HG02840 (cell line): Measurements from ENCODE around the gene SDHAF3.
"Not testable (repeated sequence)": the region's sequence is repeated elsewhere in the genome, so short reads cannot be mapped to it uniquely, and the experiment has no call there.

ENCODE experiments used
- ATAC-seq: cut with Tn5 transposase; IDR thresholded peaks from one replicate; pipeline ENCODE4 v1.9.1; 2021; ENCODE audit warnings: mild to moderate bottlenecking, moderate library complexity, moderate number of reproducible peaks; ENCODE audit not compliant: unreplicated experiment, low FRiP score

Gene SDHAF3

DNA sequence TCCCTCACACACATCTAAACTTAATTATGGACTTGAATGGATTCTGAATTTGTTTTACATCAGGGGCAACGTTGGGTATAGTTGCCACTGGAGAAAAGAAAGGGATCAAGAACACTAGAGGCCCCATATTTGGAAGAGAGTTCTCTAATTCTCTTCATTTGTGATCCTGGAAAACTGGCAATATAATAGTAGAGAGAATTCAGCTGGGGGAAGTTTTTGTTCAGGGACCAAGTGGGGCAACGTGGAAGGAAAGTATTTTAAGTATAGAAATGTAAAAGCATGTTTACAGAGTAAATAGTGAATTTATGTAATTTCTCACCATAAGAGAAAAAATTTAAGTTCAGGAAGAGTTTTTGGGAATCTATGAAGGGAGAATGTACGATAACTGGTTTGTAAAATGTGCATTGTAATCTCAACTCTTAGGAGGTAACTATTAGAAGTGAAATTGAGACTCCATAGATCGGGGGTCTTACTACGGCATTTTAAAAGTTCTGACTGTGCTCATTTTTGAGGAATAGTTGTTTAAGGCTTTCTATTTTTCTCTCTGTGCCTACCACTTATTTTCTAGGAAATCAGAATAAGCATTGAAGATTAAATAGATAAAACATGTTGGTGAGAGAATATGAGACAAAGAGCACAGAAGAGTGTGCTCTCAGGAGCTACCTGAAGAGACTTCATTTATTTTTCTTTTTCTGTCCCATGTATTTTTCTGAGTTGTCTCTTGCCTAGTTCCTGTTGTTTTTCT is 3.4 kb downstream of the SDHAF3 start:
- no peak for ATAC-seq

GRCh38 chr7:97123115-97123514 is 5.6 kb downstream of the SDHAF3 start:
- ATAC-seq: not testable (repeated sequence)

- no peak for ATAC-seq
Observed at GRCh38 chr7:97126483-97127171, 9.1 kb downstream of the SDHAF3 start.

GRCh38 chr7:97128736-97129135 is 11.2 kb downstream of the SDHAF3 start:
- ATAC-seq: no peak

DNA sequence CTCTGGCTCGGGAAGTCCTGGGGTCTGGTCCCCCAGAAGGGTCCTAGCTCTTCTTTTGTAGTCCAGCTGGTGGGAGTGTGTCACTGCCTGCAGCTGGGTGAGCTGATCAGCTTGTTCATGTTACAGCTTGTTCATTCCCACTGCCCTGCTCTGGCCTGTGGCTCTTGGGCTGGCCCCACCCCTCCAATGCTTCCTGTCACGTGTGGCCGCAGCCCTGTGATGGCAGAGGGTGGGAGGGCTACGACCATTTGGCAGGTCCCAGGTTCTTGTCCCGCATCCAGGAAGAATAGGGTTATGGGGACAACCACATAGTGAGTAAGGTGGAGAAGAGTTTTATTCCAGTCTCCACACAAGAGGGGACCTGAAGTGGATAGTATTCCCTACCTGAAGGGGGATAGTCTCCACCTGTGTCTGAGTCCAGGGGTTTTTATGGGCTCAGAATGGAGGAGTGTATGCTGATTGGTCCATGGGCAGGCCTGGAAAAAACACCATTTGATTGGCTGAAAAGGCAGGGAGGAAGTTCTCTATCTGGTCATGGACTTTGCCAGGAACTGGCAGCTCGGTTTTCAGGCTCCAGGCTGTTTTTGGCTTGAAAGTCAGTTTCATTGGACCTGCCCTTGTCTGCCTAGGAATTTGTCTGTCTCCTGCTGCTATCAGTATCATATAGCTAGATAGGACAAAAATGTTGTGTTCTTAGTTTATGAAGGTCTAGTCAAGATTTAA is 13.1 kb downstream of the SDHAF3 start:
- no peak for ATAC-seq

- no peak for ATAC-seq
Observed at GRCh38 chr7:97133159-97133558, 15.7 kb downstream of the SDHAF3 start.

DNA sequence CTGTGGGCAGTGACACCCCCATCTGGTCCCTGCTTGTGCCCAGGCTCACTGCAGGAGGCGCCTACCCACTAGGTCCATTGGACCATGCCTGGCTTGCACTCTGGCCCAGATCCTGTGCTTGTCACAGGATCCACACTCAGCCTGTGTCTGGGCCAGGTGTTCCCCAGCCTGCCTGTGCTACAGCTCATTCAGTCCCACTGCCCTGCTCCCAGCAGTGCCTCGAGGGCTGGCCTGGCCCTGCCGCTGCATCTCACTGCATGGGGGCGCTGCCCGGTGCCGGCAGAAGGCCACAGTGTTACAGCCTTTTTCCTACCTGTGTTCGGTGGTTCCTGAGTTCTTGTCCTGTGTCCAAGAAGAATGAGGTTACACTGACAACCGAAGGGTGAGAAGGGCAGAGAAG is 21.3 kb downstream of the SDHAF3 start:
- no peak for ATAC-seq

- no peak for ATAC-seq
Observed at GRCh38 chr7:97145068-97145467, 27.6 kb downstream of the SDHAF3 start.

- no peak for ATAC-seq
Observed at GRCh38 chr7:97149843-97150242, 32.3 kb downstream of the SDHAF3 start.

- ATAC-seq: no peak
Observed at GRCh38 chr7:97155897-97156418, 38.5 kb downstream of the SDHAF3 start.

DNA sequence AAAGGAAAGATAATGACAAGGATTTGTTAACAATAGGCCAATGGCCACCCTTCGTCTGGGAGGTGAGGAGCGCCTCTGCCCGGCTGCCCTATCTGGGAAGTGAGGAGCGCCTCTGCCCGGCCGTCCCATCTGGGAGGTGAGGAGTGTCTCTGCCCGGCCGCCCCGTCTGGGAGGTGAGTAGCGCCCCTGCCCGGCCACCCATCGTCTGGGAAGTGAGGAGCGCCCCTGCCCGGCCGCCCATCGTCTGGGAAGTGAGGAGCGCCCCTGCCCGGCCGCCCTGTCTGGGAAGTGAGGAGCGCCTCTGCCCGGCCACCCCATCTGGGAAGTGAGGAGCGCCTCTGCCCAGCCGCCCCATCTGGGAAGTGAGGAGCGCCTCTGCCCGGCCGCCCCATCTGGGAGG is 42.5 kb downstream of the SDHAF3 start:
- not testable (repeated sequence) for ATAC-seq

- not testable (repeated sequence) for ATAC-seq
Observed at GRCh38 chr7:97161609-97162008, 44.1 kb downstream of the SDHAF3 start.

DNA sequence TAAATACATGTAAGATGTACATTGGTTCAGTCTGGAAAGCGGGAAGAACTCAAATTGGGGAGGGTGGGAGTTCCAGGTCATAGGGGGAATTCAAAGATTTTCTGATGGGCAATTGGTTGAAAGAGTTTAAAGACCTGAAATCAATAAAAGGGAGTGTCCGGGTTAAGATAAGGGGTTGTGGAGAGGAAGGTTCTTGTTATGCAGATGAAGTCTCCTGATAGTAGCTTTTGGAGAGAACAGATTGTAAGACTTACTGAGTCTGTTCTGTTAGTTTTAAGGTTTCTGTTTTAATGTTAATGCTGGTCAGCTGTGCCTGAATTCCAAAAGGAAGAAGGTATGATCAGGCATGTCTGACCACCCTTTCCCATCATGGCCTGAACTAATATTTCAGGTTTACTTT is 48.8 kb downstream of the SDHAF3 start:
- no peak for ATAC-seq

- no peak for ATAC-seq
Observed at GRCh38 chr7:97167176-97167575, 49.7 kb downstream of the SDHAF3 start.

- ATAC-seq: no peak
Observed at GRCh38 chr7:97167749-97168148, 50.3 kb downstream of the SDHAF3 start.

GRCh38 chr7:97174303-97174702 is 56.8 kb downstream of the SDHAF3 start:
- ATAC-seq: no peak

- ATAC-seq: no peak
Observed at GRCh38 chr7:97179454-97180104, 62.1 kb downstream of the SDHAF3 start.

- no peak for ATAC-seq
Observed at GRCh38 chr7:97187067-97187466, 69.6 kb downstream of the SDHAF3 start.

- not testable (repeated sequence) for ATAC-seq
Observed at GRCh38 chr7:97196174-97196573, 78.7 kb downstream of the SDHAF3 start.

DNA sequence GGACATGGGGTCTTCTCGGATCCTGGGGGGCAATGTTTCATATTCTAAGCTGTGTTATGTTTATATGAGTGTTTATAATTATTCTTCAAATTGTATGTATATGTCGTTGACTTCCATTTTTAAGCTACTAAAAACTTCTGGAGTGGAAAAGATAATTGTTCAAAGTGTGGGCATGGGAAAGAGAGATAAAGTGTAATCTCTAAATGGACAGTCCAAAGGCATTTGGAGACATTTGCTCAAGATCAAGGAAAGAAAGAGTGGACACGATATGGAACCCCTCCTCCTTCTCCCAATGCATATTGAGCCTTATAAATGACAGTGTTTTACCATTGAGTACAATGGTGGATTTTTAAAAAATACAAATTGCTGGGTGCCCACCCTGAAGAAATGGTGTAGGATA is 81.1 kb downstream of the SDHAF3 start:
- ATAC-seq: no peak

GRCh38 chr7:97200018-97200417 is 82.5 kb downstream of the SDHAF3 start:
- ATAC-seq: no peak
